H9 (cell line): ENCODE data around the gene NMU. TPM values are rescaled to one million over a fixed set of nuclear protein-coding genes. Genes with fewer than 3 reads are reported as not detected.

Experiments used
- DNase-seq: peaks from one replicate; pipeline ENCODE4 v3.0.0-alpha.2; 2017
- H2AFZ ChIP-seq: one replicate; pipeline ENCODE4 v1.6.1; 2013; ENCODE audit warnings: mild to moderate bottlenecking, low read length, control low read depth, moderate library complexity
- H2AK5ac ChIP-seq: 2 replicates; pipeline ENCODE4 v1.6.1; 2013; ENCODE audit warnings: low read length, control low read depth, mixed read lengths; ENCODE audit not compliant: insufficient read length
- H2BK120ac ChIP-seq: one replicate; pipeline ENCODE4 v1.6.1; 2013; ENCODE audit warnings: low read depth, mild to moderate bottlenecking, low read length, control low read depth, inconsistent platforms; ENCODE audit not compliant: poor library complexity, severe bottlenecking
- H2BK12ac ChIP-seq: 2 replicates; pipeline ENCODE4 v1.6.1; 2013; ENCODE audit warnings: low read length, control low read depth, mixed read lengths, low read depth; ENCODE audit not compliant: insufficient read length
- H2BK15ac ChIP-seq: 2 replicates; pipeline ENCODE4 v1.6.1; 2013; ENCODE audit warnings: low read depth, low read length, control low read depth
- H2BK20ac ChIP-seq: one replicate; pipeline ENCODE4 v1.6.1; 2013; ENCODE audit warnings: low read depth, mild to moderate bottlenecking, low read length, control low read depth, inconsistent platforms; ENCODE audit not compliant: poor library complexity, severe bottlenecking
- H2BK5ac ChIP-seq: 2 replicates; pipeline ENCODE4 v1.6.1; 2013; ENCODE audit warnings: low read length, control low read depth, mixed read lengths; ENCODE audit not compliant: insufficient read length
- H3K14ac ChIP-seq: 2 replicates; pipeline ENCODE4 v1.6.1; 2013; ENCODE audit warnings: low read length, control low read depth; ENCODE audit not compliant: insufficient read depth
- H3K18ac ChIP-seq: 2 replicates; pipeline ENCODE4 v1.6.1; 2013; ENCODE audit warnings: low read depth, mild to moderate bottlenecking, mixed read lengths, low read length, control low read depth; ENCODE audit not compliant: insufficient read length
- H3K23ac ChIP-seq: 2 replicates; pipeline ENCODE4 v1.6.1; 2013; ENCODE audit warnings: low read length, control low read depth, mixed read lengths, low read depth; ENCODE audit not compliant: insufficient read length
- H3K23me2 ChIP-seq: 2 replicates; pipeline ENCODE4 v1.6.1; 2013; ENCODE audit warnings: low read depth, mild to moderate bottlenecking, mixed read lengths, low read length, control low read depth; ENCODE audit not compliant: insufficient read length, poor library complexity, severe bottlenecking
- H3K27ac ChIP-seq: 2 replicates; pipeline ENCODE4 v1.5.1; 2013; ENCODE audit warnings: low read length, control low read depth, mixed read lengths, low read depth; ENCODE audit not compliant: insufficient read length
- H3K27me3 ChIP-seq: 2 replicates; pipeline ENCODE4 v1.6.1; 2013; ENCODE audit warnings: low read length, control low read depth, inconsistent platforms; ENCODE audit not compliant: insufficient read depth
- H3K4ac ChIP-seq: 2 replicates; pipeline ENCODE4 v1.6.1; 2013; ENCODE audit warnings: low read depth, mild to moderate bottlenecking, control low read depth, inconsistent platforms, low read length, moderate library complexity
- H3K4me1 ChIP-seq: 2 replicates; pipeline ENCODE4 v1.6.1; 2013; ENCODE audit warnings: low read length, control low read depth, inconsistent platforms; ENCODE audit not compliant: insufficient read depth
- H3K4me2 ChIP-seq: 2 replicates; pipeline ENCODE4 v1.6.1; 2013; ENCODE audit warnings: low read length, control low read depth, mixed read lengths; ENCODE audit not compliant: insufficient read length, insufficient read depth
- H3K56ac ChIP-seq: 2 replicates; pipeline ENCODE4 v1.6.1; 2013; ENCODE audit warnings: low read depth, mild to moderate bottlenecking, mixed read lengths, low read length, control low read depth; ENCODE audit not compliant: insufficient read length
- H3K79me1 ChIP-seq: 2 replicates; pipeline ENCODE4 v1.6.1; 2013; ENCODE audit warnings: low read depth, mild to moderate bottlenecking, moderate library complexity, low read length, control low read depth, inconsistent platforms; ENCODE audit not compliant: insufficient read depth, poor library complexity, severe bottlenecking
- H3K79me2 ChIP-seq: 2 replicates; pipeline ENCODE4 v1.6.1; 2013; ENCODE audit warnings: low read length, control low read depth, inconsistent platforms; ENCODE audit not compliant: insufficient read depth
- H3K9ac ChIP-seq: 2 replicates; pipeline ENCODE4 v1.6.1; 2013; ENCODE audit warnings: low read length, control low read depth, mixed read lengths; ENCODE audit not compliant: insufficient read length; ENCODE audit errors: extremely low read depth
- H3K9me3 ChIP-seq: one replicate; pipeline ENCODE4 v1.6.1; 2013; ENCODE audit warnings: low read depth, low read length, inconsistent platforms; ENCODE audit not compliant: control insufficient read depth
- H3T11ph ChIP-seq: one replicate; pipeline ENCODE4 v1.6.1; 2013; ENCODE audit warnings: mild to moderate bottlenecking, low read length, control low read depth, inconsistent platforms
- H4K20me1 ChIP-seq: one replicate; pipeline ENCODE4 v1.6.1; 2013; ENCODE audit not compliant: control insufficient read depth, insufficient read length, insufficient read depth
- H4K5ac ChIP-seq: 2 replicates; pipeline ENCODE4 v1.6.1; 2013; ENCODE audit warnings: low read depth, mild to moderate bottlenecking, mixed read lengths, low read length, control low read depth; ENCODE audit not compliant: insufficient read length
- H4K8ac ChIP-seq: replicated peaks from 2 replicates; pipeline ENCODE4 v1.6.1; 2013; ENCODE audit warnings: low read length, control low read depth, mixed read lengths, low read depth; ENCODE audit not compliant: insufficient read length
- H4K91ac ChIP-seq: 2 replicates; pipeline ENCODE4 v1.6.1; 2013; ENCODE audit warnings: low read depth, mild to moderate bottlenecking, moderate library complexity, mixed read lengths, low read length, control low read depth; ENCODE audit not compliant: insufficient read length
- H3K27ac Mint-ChIP-seq, 3 experiments: 2 replicates in 2 of 3; 3 replicates in 1 of 3; pipeline ENCODE4 v1.8.0; 2020 to 2021; ENCODE audit warnings: mixed read lengths in 3 of 3, mild to moderate bottlenecking in 1 of 3, moderate library complexity in 1 of 3
- H3K27me3 Mint-ChIP-seq: 2 replicates; pipeline ENCODE4 v1.8.0; 2021; ENCODE audit warnings: low read depth, mild to moderate bottlenecking, moderate library complexity, mixed read lengths
- H3K36me3 Mint-ChIP-seq, 3 experiments: 2 replicates in 2 of 3; 3 replicates in 1 of 3; pipeline ENCODE4 v1.8.0; 2020 to 2021; ENCODE audit warnings: low read depth in 3 of 3, mixed read lengths in 3 of 3; ENCODE audit not compliant: insufficient read depth in 1 of 3
- H3K4me1 Mint-ChIP-seq, 2 experiments: 2 replicates each; pipeline ENCODE4 v1.8.0; 2020; ENCODE audit warnings: mixed read lengths in 2 of 2
- H3K4me3 Mint-ChIP-seq, 2 experiments: 2 replicates in 1 of 2; 3 replicates in 1 of 2; pipeline ENCODE4 v1.8.0; 2020 to 2021; ENCODE audit warnings: mild to moderate bottlenecking in 2 of 2, mixed read lengths in 2 of 2, moderate library complexity in 1 of 2
- H3K9me3 Mint-ChIP-seq, 2 experiments: 2 replicates in 1 of 2; 3 replicates in 1 of 2; pipeline ENCODE4 v1.8.0; 2020; ENCODE audit warnings: mild to moderate bottlenecking in 2 of 2, mixed read lengths in 2 of 2, moderate library complexity in 1 of 2
- WGBS: extraction: QIAGEN DNeasy Blood & Tissue Kit; methylation state at CpG from one replicate; pipeline ENCODE4 v1.1.7; 2013; ENCODE audit warnings: missing lambda C conversion rate, low lambda C conversion rate, mixed read lengths; ENCODE audit not compliant: insufficient read length; ENCODE audit errors: extremely low coverage; 5-methylcytosine and 5-hydroxymethylcytosine counted together
- total RNA-seq: library from RNA; stranded (reverse); gene quantifications from 2 replicates; pipeline ENCODE4 v1.2.1, GENCODE V29; 2021
- TF ChIP-seq, protein P1 (sequence below): fragments of 200-600 bp; sonication (generic); conservative IDR thresholded peaks from 3 replicates; pipeline ENCODE4 v1.8.0; 2021; ENCODE audit warnings: antibody characterized with exemption, mild to moderate bottlenecking

Gene NMU
- total RNA-seq, 1 experiment from 2014 or later, result 12.9 TPM

- Mint-ChIP-seq H3K4me3 (peak overlapping the region; percentile 92 to 94), H3K27ac (peak overlapping the region; percentile 82 to 95 (median 87); a peak in 6 of 7 replicates), H3K36me3 (no peaks in the 10 kb centered on the region), H3K27me3 (no peaks in the 10 kb centered on the region), H3K4me1 (peaks cover 44 to 45% of the 10 kb centered on the region in 2 experiments), H3K9me3 (no peaks in the 10 kb centered on the region)
- Histone ChIP-seq H3T11ph (no peak overlapping the region), H3K27me3 (no peaks in the 10 kb centered on the region), H3K14ac (peak overlapping the region; percentile 85; the same call in 1 of the 2 replicates), H4K5ac (no peak overlapping the region), H3K56ac (no peak overlapping the region), H3K4ac (no peak overlapping the region), H4K8ac (no peak overlapping the region), H3K18ac (peak overlapping the region; percentile 79), H3K4me1 (peaks cover 8% of the 10 kb centered on the region; the same call in 1 of the 2 replicates), H2BK120ac (no peak overlapping the region), H2BK15ac (no peak overlapping the region), H3K79me1 (no peaks in the 10 kb centered on the region), H4K20me1 (no peaks in the 10 kb centered on the region), H2AK5ac (no peak overlapping the region), H3K4me2 (peak overlapping the region; percentile 44), H3K23me2 (peaks cover 6% of the 10 kb centered on the region), H3K79me2 (peaks cover 9% of the 10 kb centered on the region; the same call in 1 of the 2 replicates), H2BK5ac (no peak overlapping the region), H2AFZ (no peak overlapping the region), H3K27ac (no peak overlapping the region), H3K23ac (no peak overlapping the region), H3K9ac (peak overlapping the region; percentile 82), H2BK12ac (no peak overlapping the region), H3K9me3 (no peaks in the 10 kb centered on the region), H2BK20ac (no peak overlapping the region), H4K91ac (no peak overlapping the region)
- no CpG with 5 or more reads among the region's 87 CpGs for WGBS
- TF ChIP-seq, protein P1, sequence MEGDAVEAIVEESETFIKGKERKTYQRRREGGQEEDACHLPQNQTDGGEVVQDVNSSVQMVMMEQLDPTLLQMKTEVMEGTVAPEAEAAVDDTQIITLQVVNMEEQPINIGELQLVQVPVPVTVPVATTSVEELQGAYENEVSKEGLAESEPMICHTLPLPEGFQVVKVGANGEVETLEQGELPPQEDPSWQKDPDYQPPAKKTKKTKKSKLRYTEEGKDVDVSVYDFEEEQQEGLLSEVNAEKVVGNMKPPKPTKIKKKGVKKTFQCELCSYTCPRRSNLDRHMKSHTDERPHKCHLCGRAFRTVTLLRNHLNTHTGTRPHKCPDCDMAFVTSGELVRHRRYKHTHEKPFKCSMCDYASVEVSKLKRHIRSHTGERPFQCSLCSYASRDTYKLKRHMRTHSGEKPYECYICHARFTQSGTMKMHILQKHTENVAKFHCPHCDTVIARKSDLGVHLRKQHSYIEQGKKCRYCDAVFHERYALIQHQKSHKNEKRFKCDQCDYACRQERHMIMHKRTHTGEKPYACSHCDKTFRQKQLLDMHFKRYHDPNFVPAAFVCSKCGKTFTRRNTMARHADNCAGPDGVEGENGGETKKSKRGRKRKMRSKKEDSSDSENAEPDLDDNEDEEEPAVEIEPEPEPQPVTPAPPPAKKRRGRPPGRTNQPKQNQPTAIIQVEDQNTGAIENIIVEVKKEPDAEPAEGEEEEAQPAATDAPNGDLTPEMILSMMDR, result no peak
- peak; percentile 55 for DNase-seq
Measured at GRCh38 chr4:55545641-55546505, 90.2 kb downstream of the NMU start.

Other genes with a start within 250 kb of the NMU start
- gene TMEM165, start 240.3 kb downstream of the NMU start, total RNA-seq, result 85.9 and 87.2 TPM in 2 replicates
- gene CLOCK, start 89.4 kb downstream of the NMU start, total RNA-seq, result 14.3 and 16.2 TPM in 2 replicates
- gene PDCL2, start 44.1 kb downstream of the NMU start, total RNA-seq, result not detected in 2 replicates
- not detected in 2 replicates for gene EXOC1L, start 183.5 kb upstream of the NMU start, total RNA-seq
- 17.5 and 21.2 TPM in 2 replicates for gene EXOC1, start 217.3 kb upstream of the NMU start, total RNA-seq